HG03378 (cell line): ENCODE data around the gene SNX5.

ENCODE experiments used
- ATAC-seq: cut with Tn5 transposase; IDR thresholded peaks from one replicate; pipeline ENCODE4 v1.9.1; 2021; ENCODE audit warnings: mild to moderate bottlenecking, moderate library complexity; ENCODE audit not compliant: unreplicated experiment

The SNX5 gene

GRCh38 chr20:17941826-17942196, 26.8 kb downstream of the SNX5 start:
- ATAC-seq, result no peak

- ATAC-seq, result no peak
These were observed 27.3 kb downstream of the SNX5 start for GRCh38 chr20:17941087-17941825.

GRCh38 chr20:17940224-17940971, 28.2 kb downstream of the SNX5 start:
- ATAC-seq, result no peak

- no peak for ATAC-seq
These were observed 28.9 kb downstream of the SNX5 start for GRCh38 chr20:17939622-17940223.

GRCh38 chr20:17938871-17939619, 29.5 kb downstream of the SNX5 start:
- ATAC-seq, result peak; percentile 66

- no peak for ATAC-seq
These were observed 31.5 kb downstream of the SNX5 start for GRCh38 chr20:17936761-17937732.

GRCh38 chr20:17936286-17936760, 32.3 kb downstream of the SNX5 start:
- ATAC-seq, result no peak

- ATAC-seq, result no peak
These were observed 32.8 kb downstream of the SNX5 start for GRCh38 chr20:17935761-17936160.

- no peak for ATAC-seq
These were observed 33.4 kb downstream of the SNX5 start for GRCh38 chr20:17935186-17935585.

- no peak for ATAC-seq
These were observed 34.3 kb downstream of the SNX5 start for GRCh38 chr20:17934141-17934862.

GRCh38 chr20:17933711-17934110, 34.9 kb downstream of the SNX5 start:
- ATAC-seq, result no peak

- no peak for ATAC-seq
These were observed 35.5 kb downstream of the SNX5 start for GRCh38 chr20:17933121-17933520.

- no peak for ATAC-seq
These were observed 36.2 kb downstream of the SNX5 start for GRCh38 chr20:17932396-17932795.

GRCh38 chr20:17931513-17931912, 37.1 kb downstream of the SNX5 start:
- no peak for ATAC-seq

- no peak for ATAC-seq
These were observed 39.8 kb downstream of the SNX5 start for GRCh38 chr20:17928633-17929311.

- ATAC-seq, result no peak
These were observed 40.4 kb downstream of the SNX5 start for GRCh38 chr20:17928211-17928611.

- no peak for ATAC-seq
These were observed 42.7 kb downstream of the SNX5 start for GRCh38 chr20:17925940-17926300.

- ATAC-seq, result no peak
These were observed 43.3 kb downstream of the SNX5 start for GRCh38 chr20:17925141-17925939.
